Peyer's patch (tissue), 4 donors: ENCODE measurements around the gene PDPN. TPM values are rescaled to one million over a fixed set of nuclear protein-coding genes. Genes with fewer than 3 reads are reported as not detected.
"Not testable (repeated sequence)": the region's sequence is repeated elsewhere in the genome, so short reads cannot be mapped to it uniquely, and the experiment has no call there.

ENCODE experiments used
- DNase-seq, 3 donors: peaks; one replicate each; pipeline ENCODE4 v3.0.0-alpha.2; 2017 to 2019
- H3K27ac ChIP-seq, 4 donors: fragments of 200-600 bp; sonication (generic); one replicate each; pipeline ENCODE4 v1.5.1; 2016 to 2019
- H3K27me3 ChIP-seq, 2 donors: fragments of 200-600 bp; sonication (generic); one replicate each; pipeline ENCODE4 v1.5.1; 2019
- H3K36me3 ChIP-seq, 3 donors: fragments of 200-600 bp; sonication (generic); one replicate each; pipeline ENCODE4 v1.5.1; 2016 to 2019
- H3K4me1 ChIP-seq, 4 donors: fragments of 200-600 bp; sonication (generic); one replicate each; pipeline ENCODE4 v1.5.1; 2016 to 2019
- H3K4me3 ChIP-seq, 4 donors: fragments of 200-600 bp; sonication (generic); 1 replicate in 3 of 4; 2 replicates in 1 of 4; pipeline ENCODE4 v1.5.1; 2016 to 2019; ENCODE audit warnings: mild to moderate bottlenecking in 1 of 4
- H3K9me3 ChIP-seq, 4 donors: fragments of 200-600 bp; sonication (generic); one replicate each; pipeline ENCODE4 v1.5.1; 2016 to 2019; ENCODE audit warnings: mild to moderate bottlenecking in 1 of 4
- POLR2A ChIP-seq, 2 donors: fragments of 450-650 bp; IDR thresholded peaks; one replicate each; pipeline ENCODE4 v1.5.1; 2017; ENCODE audit warnings: antibody characterized with exemption in 2 of 2, mild to moderate bottlenecking in 2 of 2, moderate library complexity in 2 of 2
- total RNA-seq, 4 donors: library from RNA; depleted of rRNA; stranded (reverse); fragments of >200 nt; gene quantifications; one replicate each; pipeline ENCODE4 v1.1.0, GENCODE V29; 2016
- TF ChIP-seq, protein P1 (sequence below), 6 experiments: fragments of 450-650 bp in 4 of 6; fragments of 200-600 bp in 2 of 6; sonication (generic) in 1 of 6; IDR thresholded peaks; one replicate each; pipeline ENCODE4 v1.5.1; 2017 to 2019; ENCODE audit warnings: antibody characterized with exemption in 6 of 6, mild to moderate bottlenecking in 3 of 6, moderate library complexity in 1 of 6

Gene PDPN
- total RNA-seq, 4 donors from 2014 or later, result 2.4 to 44.6 (median 9.6) TPM

GRCh38 chr1:13564073-13564472, 19.6 kb upstream of the PDPN start:
- TF ChIP-seq, protein P1, sequence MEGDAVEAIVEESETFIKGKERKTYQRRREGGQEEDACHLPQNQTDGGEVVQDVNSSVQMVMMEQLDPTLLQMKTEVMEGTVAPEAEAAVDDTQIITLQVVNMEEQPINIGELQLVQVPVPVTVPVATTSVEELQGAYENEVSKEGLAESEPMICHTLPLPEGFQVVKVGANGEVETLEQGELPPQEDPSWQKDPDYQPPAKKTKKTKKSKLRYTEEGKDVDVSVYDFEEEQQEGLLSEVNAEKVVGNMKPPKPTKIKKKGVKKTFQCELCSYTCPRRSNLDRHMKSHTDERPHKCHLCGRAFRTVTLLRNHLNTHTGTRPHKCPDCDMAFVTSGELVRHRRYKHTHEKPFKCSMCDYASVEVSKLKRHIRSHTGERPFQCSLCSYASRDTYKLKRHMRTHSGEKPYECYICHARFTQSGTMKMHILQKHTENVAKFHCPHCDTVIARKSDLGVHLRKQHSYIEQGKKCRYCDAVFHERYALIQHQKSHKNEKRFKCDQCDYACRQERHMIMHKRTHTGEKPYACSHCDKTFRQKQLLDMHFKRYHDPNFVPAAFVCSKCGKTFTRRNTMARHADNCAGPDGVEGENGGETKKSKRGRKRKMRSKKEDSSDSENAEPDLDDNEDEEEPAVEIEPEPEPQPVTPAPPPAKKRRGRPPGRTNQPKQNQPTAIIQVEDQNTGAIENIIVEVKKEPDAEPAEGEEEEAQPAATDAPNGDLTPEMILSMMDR (IDR thresholded peaks at IDR 0.05), result no peak
- no peak for TF ChIP-seq POLR2A (IDR thresholded peaks at IDR 0.05)
- DNase-seq, result no peak

DNA sequence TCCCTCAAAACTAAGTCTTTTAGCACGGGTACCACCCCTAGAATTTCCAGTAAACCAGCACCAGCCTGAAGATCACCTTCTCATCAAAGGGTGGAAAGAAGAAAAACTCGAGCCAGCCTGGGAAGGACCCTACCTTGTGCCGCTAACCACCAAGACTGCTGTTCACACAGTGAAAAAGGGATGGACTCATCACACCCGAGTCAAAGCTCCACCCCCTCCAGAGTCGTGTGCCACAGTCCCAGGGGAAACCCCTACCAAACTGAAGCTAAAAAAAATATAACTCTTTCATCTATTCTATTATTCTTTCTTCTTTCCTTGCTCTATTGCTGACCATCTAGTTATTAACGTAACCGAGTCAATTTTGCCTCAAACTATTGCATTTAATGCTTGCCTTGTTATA, 13.2 kb upstream of the PDPN start:
- H3K9me3 ChIP-seq, H3K27ac ChIP-seq, H3K27me3 ChIP-seq, H3K36me3 ChIP-seq, H3K4me3 ChIP-seq, DNase-seq, H3K4me1 ChIP-seq: not testable (repeated sequence)

More at GRCh38 chr1:13564073-13564472, 19.6 kb upstream of the PDPN start:
- no peaks in the 10 kb centered on the region for H3K4me1 ChIP-seq
- no peaks in the 10 kb centered on the region for H3K36me3 ChIP-seq
- no peaks in the 10 kb centered on the region for H3K27me3 ChIP-seq
- no peak overlapping the region for H3K4me3 ChIP-seq
- H3K9me3 ChIP-seq, result no peaks in the 10 kb centered on the region
- no peak overlapping the region for H3K27ac ChIP-seq

DNA sequence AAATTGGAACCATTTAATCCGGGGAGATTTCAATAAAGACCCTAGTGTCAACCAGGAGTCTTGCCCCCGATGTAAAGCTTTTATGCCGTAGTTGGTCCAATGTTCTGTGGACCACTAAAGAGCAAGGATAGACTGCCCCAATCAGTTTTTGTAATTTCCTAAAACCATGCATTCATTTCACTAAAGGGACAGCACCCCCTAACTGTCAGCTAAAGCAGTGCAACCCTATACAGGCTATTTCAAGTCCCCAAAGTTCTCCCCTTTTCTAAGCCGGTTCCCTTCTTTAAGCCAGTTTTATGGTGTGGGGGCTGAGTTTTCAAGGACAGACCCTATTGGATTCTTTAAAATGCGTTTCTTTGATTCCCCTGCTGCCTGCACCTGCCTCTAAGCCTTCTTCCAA, 12.7 kb upstream of the PDPN start:
- no peak for DNase-seq

GRCh38 chr1:13573586-13573985, 10.0 kb upstream of the PDPN start:
- no peak overlapping the region for H3K27ac ChIP-seq
- DNase-seq, result no peak

More for the DNA sequence above, 12.7 kb upstream of the PDPN start:
- Histone ChIP-seq H3K4me1 (no peaks in the 10 kb centered on the region), H3K27me3 (no peaks in the 10 kb centered on the region), H3K4me3 (no peak overlapping the region), H3K27ac (no peak overlapping the region), H3K9me3 (no peaks in the 10 kb centered on the region), H3K36me3 (no peaks in the 10 kb centered on the region)
- TF ChIP-seq, protein P1 (IDR thresholded peaks at IDR 0.05), result peak in 2 of 6 experiments; percentile 17 to 26
- TF ChIP-seq POLR2A (IDR thresholded peaks at IDR 0.05), result no peak

DNA sequence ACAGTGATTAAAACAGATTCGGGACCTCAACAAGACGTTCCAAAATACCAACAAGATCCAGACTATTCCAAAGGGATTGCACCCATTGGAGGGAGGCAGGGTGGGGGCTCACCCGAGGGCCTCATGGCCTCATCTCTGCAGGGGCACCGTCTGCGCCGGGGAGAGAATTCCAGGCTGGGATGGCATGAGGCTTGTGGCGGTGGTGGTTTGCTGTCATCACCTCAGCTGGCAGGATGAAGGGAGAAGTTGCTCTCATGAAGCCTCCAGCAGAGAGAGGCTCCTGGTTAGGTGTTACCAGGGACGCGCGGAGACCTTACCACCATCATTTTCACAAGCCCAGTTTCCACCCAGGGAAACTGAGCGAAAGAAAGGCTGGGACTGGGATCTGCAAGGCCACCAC, 6.7 kb upstream of the PDPN start:
- DNase-seq, result no peak
- no peak for TF ChIP-seq POLR2A (IDR thresholded peaks at IDR 0.05)
- TF ChIP-seq, protein P1 (IDR thresholded peaks at IDR 0.05), result no peak
- H3K27me3 ChIP-seq, result no peaks in the 10 kb centered on the region

More at GRCh38 chr1:13573586-13573985, 10.0 kb upstream of the PDPN start:
- Histone ChIP-seq H3K9me3 (no peaks in the 10 kb centered on the region), H3K4me1 (no peaks in the 10 kb centered on the region), H3K4me3 (no peak overlapping the region), H3K36me3 (no peaks in the 10 kb centered on the region), H3K27me3 (no peaks in the 10 kb centered on the region)
- TF ChIP-seq, protein P1 (IDR thresholded peaks at IDR 0.05), result no peak
- TF ChIP-seq POLR2A (IDR thresholded peaks at IDR 0.05), result no peak

DNA sequence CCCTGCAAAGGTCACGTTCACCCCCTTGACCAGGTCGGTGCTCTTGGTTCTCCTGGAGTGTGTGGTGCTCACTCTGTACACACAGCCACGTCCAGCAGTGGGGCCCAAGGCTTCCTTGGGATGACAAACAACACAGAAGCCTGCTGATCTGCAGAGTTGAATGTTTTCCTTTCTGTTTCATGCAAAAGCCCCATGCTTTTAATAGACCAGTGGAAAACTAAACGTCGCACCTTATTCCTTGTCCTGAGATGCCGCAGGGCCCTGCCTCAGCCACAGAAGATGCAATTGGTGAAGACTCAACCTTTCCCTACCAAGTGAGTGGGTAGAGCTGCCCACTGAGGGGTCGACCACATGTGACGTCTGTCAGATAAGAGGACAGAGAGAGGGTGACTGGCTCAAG, 5.8 kb upstream of the PDPN start:
- TF ChIP-seq POLR2A (IDR thresholded peaks at IDR 0.05), result no peak
- TF ChIP-seq, protein P1 (IDR thresholded peaks at IDR 0.05), result no peak
- Histone ChIP-seq H3K27me3 (no peaks in the 10 kb centered on the region), H3K27ac (no peak overlapping the region), H3K4me1 (no peaks in the 10 kb centered on the region), H3K9me3 (no peaks in the 10 kb centered on the region), H3K4me3 (no peak overlapping the region), H3K36me3 (no peaks in the 10 kb centered on the region)
- DNase-seq, result no peak

More for the DNA sequence above, 6.7 kb upstream of the PDPN start:
- Histone ChIP-seq H3K4me1 (no peaks in the 10 kb centered on the region), H3K4me3 (no peak overlapping the region), H3K27ac (no peak overlapping the region), H3K36me3 (no peaks in the 10 kb centered on the region), H3K9me3 (no peaks in the 10 kb centered on the region)
